ENCODE data around the gene STX17.

STX17 gene

DNA sequence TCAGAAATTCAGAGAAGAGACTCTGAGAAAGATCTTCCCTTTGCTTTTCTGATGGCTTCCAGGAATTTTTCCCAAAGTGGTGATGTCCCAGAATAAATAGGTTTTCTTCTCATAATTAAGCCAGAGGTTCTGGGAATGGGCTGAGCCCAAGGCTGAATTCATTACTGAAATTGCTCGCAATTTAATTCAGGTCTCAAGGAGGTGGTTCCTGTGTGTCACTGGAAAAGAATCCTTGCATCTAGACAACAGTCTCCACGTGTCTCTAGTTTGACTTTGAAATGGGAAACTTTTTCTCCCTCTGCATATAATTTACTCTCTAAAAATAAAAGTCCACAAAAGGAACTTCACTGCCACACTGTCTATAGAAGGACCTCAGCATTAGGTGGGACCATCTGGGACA, 27.8 kb upstream of the STX17 start:
- TF ChIP-seq, protein P1, sequence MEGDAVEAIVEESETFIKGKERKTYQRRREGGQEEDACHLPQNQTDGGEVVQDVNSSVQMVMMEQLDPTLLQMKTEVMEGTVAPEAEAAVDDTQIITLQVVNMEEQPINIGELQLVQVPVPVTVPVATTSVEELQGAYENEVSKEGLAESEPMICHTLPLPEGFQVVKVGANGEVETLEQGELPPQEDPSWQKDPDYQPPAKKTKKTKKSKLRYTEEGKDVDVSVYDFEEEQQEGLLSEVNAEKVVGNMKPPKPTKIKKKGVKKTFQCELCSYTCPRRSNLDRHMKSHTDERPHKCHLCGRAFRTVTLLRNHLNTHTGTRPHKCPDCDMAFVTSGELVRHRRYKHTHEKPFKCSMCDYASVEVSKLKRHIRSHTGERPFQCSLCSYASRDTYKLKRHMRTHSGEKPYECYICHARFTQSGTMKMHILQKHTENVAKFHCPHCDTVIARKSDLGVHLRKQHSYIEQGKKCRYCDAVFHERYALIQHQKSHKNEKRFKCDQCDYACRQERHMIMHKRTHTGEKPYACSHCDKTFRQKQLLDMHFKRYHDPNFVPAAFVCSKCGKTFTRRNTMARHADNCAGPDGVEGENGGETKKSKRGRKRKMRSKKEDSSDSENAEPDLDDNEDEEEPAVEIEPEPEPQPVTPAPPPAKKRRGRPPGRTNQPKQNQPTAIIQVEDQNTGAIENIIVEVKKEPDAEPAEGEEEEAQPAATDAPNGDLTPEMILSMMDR (IDR thresholded peaks at IDR 0.05; ENCODE audit: low read depth, low read length), result no peak
- no peak for DNase-seq (ENCODE audit: extremely low read depth, low read depth)

GRCh38 chr9:99881769-99882168, 24.7 kb upstream of the STX17 start:
- no peak for DNase-seq (ENCODE audit: extremely low read depth, low read depth)
- TF ChIP-seq, protein P1 (IDR thresholded peaks at IDR 0.05; ENCODE audit: low read depth, low read length), result no peak

DNA sequence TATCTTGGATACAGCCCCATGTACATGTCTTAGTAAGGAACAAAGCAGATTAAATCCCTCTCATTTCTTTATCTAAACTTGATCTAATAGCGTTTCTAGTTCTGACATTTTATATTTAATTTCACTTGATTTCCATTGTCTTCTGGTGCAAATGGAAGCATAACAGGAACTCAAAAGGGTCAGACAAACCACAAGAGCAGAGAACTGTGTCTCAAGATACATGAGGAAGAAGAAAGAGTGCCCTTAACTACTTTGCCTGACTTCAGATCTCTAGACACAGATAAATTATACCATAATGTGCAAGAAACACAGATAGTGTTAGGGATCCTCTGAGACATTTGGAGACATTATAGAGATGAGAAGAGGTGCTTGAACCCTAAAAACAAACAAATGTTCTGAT, 20.7 kb upstream of the STX17 start:
- DNase-seq (ENCODE audit: extremely low read depth, low read depth), result no peak
- TF ChIP-seq, protein P1 (IDR thresholded peaks at IDR 0.05; ENCODE audit: low read depth, low read length), result no peak

- no peak for DNase-seq (ENCODE audit: extremely low read depth, low read depth)
- TF ChIP-seq, protein P1 (IDR thresholded peaks at IDR 0.05; ENCODE audit: low read depth, low read length), result no peak
Measured at GRCh38 chr9:99889120-99889519, 17.3 kb upstream of the STX17 start.

DNA sequence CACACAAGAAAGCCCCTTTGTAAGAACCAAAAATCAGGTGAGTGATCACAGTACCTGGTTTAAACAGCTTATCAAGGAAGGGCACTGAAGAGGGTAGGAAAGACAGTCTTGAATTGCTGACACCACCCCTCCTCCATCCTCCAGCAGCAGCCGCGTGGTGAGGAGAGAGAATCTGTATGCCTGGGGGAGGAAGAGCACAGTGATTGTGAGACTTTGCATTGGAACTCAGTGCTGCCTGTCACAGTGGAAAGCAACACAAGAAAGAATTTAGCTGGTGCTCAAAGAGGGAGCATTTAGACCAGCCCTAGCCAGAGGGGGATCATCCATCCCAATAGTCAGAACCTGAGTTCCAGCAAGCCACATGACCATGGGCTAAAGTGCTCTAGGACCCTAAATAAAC, 11.6 kb upstream of the STX17 start:
- DNase-seq (ENCODE audit: extremely low read depth, low read depth), result no peak
- TF ChIP-seq, protein P1 (IDR thresholded peaks at IDR 0.05; ENCODE audit: low read depth, low read length), result no peak

- no peak for DNase-seq (ENCODE audit: extremely low read depth, low read depth)
- TF ChIP-seq, protein P1 (IDR thresholded peaks at IDR 0.05; ENCODE audit: low read depth, low read length), result no peak
Measured at GRCh38 chr9:99895510-99895909, 10.9 kb upstream of the STX17 start.

DNA sequence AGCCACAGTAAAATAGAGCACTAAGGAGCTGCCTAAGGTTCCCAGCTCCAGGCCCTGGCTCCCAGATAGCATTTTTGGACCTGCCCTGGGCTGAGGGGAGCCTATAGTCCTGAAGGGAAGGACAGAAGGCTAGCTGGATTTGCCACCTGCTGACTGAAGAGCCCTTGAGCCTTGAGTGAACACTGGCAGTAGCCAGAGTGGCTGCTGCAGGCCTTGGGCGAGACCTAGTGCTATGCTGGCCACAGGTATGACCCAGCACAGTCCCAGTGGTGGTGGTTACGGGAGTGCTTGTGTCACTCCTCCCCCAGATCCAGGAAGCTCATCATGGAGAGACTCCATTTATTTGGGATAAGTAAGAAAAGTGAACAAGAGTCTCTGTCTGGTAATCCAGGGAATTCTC, 10.3 kb upstream of the STX17 start:
- TF ChIP-seq, protein P1 (IDR thresholded peaks at IDR 0.05; ENCODE audit: low read depth, low read length), result no peak

More for the DNA sequence above, 10.3 kb upstream of the STX17 start:
- no peak for DNase-seq (ENCODE audit: extremely low read depth, low read depth)

All from AG09319 (cell line).